ENCODE data around the gene CRYGN.

CRYGN gene

DNA sequence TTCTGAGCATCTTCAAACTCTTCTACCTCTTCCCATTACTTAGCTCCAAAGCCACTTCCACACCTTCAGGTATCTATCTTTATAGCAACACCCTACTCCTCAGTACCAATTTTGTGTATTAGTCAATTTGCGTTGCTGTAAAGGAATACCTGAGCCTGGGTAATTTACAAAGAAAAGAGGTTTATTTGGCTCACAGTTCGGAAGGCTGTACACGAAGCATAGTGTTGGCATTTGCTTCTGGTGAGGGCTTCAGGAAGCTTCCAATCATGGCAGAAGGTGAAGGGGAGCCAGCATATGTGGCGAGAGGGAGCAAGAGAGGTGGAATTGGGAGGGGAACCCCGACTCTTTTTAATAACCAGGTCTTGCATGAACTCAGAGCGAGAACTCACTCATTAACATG is 17.6 kb upstream of the CRYGN start:
- TF ChIP-seq, protein P1, sequence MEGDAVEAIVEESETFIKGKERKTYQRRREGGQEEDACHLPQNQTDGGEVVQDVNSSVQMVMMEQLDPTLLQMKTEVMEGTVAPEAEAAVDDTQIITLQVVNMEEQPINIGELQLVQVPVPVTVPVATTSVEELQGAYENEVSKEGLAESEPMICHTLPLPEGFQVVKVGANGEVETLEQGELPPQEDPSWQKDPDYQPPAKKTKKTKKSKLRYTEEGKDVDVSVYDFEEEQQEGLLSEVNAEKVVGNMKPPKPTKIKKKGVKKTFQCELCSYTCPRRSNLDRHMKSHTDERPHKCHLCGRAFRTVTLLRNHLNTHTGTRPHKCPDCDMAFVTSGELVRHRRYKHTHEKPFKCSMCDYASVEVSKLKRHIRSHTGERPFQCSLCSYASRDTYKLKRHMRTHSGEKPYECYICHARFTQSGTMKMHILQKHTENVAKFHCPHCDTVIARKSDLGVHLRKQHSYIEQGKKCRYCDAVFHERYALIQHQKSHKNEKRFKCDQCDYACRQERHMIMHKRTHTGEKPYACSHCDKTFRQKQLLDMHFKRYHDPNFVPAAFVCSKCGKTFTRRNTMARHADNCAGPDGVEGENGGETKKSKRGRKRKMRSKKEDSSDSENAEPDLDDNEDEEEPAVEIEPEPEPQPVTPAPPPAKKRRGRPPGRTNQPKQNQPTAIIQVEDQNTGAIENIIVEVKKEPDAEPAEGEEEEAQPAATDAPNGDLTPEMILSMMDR (IDR thresholded peaks at IDR 0.05) = no peak

DNA sequence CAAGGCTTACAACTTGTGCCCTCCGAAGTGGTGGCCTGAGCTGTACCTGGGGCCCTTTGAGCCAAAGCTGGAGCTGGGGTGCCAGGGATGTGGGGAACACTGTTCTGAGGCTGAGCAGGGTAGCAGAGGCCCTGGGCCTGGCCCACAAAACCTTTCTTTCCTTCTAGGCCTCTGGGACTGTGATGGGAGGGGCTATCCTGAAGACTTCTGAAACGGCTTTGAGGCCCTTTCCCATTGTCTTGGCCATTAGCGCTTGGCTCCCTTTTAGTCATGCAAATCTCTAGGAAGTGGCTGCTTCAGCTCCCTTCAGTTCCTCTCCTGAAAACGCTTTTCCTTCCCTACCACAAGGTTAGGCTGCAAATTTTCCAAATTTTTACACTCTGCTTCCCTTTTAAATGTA is 16.8 kb upstream of the CRYGN start:
- TF ChIP-seq, protein P1 (IDR thresholded peaks at IDR 0.05) = no peak

DNA sequence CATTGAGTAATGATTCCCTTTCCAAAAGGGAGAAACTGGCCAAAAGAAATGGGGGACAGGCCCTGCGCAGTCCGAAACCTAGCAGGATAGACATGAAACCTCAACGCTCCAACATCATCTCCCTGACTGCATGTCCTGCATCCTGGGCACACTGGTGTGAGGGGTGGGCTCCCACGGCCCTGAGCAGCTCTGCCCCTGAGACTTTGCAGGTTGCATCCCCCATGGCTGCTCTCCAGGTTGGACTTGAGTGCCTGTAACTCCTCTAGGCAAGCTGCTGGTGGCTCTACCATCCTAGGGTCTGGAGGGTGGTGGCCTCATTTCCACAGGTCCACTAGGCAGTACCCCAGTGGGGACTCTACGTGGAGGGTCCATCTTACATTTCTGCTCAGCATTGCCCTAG is 16.3 kb upstream of the CRYGN start:
- TF ChIP-seq, protein P1 (IDR thresholded peaks at IDR 0.05) = no peak

DNA sequence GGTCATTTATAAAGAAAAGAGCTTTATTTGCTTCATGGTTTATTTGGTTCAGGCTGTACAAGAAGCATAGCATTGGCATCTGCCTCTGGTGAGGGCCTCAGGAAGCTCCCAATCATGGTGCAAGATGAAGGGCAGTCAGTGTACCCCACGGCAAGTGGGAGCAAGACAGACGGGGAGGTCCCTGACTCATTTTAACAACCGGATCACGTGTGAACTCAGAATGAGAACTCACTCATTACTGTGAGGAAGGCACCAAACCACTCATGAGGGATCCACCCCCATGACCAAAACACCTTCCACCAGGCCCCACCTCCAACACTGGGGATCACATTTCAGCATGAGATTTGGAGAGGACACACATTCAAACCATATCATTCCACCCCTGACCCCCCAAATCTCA is 15.7 kb upstream of the CRYGN start:
- TF ChIP-seq, protein P1 (IDR thresholded peaks at IDR 0.05) = no peak

DNA sequence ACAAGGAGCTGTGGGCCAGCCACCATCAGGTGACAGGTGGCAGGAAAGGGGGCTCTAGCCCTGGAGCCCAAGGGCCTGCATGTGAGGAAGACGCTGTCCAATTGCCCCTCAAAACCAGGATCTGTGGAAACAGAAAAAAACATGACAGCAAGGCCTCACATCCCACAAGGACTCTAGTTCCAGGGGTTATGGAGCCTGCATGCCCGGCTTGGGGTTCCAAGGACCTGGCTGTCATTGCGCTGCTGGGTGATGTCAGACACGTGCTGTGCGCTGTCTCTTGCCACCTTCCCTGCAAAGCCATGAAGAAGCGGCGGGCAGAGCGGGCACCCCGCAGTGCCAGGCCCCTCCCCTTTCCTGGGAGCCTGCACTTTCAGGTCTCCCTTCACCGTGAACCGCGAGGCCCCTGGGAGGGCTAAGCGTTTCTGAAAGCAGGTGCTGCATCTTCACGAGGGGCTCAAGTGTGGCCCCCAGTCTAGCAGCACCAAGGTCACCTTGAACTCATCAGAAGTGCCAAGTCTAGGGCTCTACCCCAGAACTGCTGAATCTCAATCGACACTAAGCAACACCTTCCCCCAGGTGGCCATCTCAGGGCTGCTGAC is 15.1 kb upstream of the CRYGN start:
- TF ChIP-seq, protein P1 (IDR thresholded peaks at IDR 0.05) = no peak

DNA sequence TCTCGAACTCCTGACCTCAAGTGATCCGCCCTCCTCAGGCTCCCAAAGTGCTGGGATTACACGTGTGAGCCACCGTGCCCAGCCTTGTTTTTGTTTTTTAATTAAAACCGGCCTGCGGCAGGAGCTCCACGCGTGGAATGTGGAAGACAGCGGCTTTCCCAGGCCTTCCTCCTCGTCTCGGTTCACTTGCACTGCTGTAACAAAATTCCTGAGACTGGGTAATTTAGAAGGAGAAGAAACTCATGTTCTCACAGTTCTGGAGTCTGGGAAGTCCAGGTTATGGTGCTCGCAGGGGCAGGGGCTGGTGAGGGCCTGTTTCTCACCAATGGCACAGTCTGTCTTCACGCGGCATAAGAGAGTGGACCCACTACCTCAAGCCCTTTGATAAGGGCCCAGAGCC is 14.4 kb upstream of the CRYGN start:
- TF ChIP-seq, protein P1 (IDR thresholded peaks at IDR 0.05) = no peak

DNA sequence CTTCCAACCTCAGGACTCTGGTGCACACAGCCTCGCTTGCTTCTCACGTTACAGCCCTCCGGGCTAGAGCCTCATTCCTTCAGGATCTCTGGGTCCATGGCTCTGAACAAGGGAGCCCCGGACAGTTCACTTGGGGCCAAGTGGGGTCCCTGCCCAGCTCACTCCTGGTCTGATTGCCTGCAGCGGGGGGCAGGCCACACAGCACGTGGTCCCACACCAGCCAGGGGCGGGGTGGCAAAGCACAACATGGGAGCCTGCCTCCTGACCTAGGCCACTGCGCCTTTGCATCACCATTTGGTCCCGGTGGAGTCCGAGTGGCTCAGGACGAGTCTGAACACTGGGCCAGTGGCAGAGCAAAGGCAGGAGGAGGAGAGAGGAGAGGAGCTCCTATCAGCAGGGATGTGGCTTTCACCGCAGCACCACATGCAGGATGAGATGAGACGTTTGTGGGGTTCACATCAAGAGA is 13.4 kb upstream of the CRYGN start:
- TF ChIP-seq, protein P1 (IDR thresholded peaks at IDR 0.05) = no peak
